Measurements from ENCODE around the gene POLE4.

- TF ChIP-seq ZBTB1 (CRISPR knock-in tag; IDR thresholded peaks at IDR 0.05; ENCODE audit: borderline replicate concordance, low read depth): no peak
- no peak for TF ChIP-seq CBX8 (IDR thresholded peaks at IDR 0.05; ENCODE audit: borderline replicate concordance, extremely low read depth, low read depth, low read length, poor library complexity, severe bottlenecking)
- TF ChIP-seq ZZZ3 (IDR thresholded peaks at IDR 0.05): no peak
- TF ChIP-seq MTA1 (IDR thresholded peaks at IDR 0.05; ENCODE audit: borderline replicate concordance): no peak
- TF ChIP-seq EZH2 (IDR thresholded peaks at IDR 0.05; ENCODE audit: borderline replicate concordance, low read depth, low read length): no peak
- TF ChIP-seq ARHGAP35 (IDR thresholded peaks at IDR 0.05; ENCODE audit: partially characterized antibody): no peak
- TF ChIP-seq ELF4 (CRISPR knock-in tag; IDR thresholded peaks at IDR 0.05): no peak
- no peak for TF ChIP-seq ZNF551 (CRISPR knock-in tag; IDR thresholded peaks at IDR 0.05)
- TF ChIP-seq BRD4 (IDR thresholded peaks at IDR 0.05): no peak
These were observed 10.7 kb upstream of the POLE4 start for GRCh38 chr2:74947703-74948102.

All from K562 (cell line).